Neural progenitor cell (in vitro differentiated cells): ENCODE results near the gene ADAMTS19.

Experiments used
- EZH2 ChIP-seq: fragments of 200-600 bp; sonication (generic); IDR thresholded peaks from 2 replicates; pipeline ENCODE4 v1.6.1; 2017; ENCODE audit warnings: antibody characterized with exemption, mild to moderate bottlenecking, moderate library complexity
- EZH2phosphoT487 ChIP-seq: fragments of 200-600 bp; sonication (generic); IDR thresholded peaks from 2 replicates; pipeline ENCODE4 v1.6.1; 2017; ENCODE audit warnings: antibody characterized with exemption
- TF ChIP-seq, protein P1 (sequence below): fragments of 200-600 bp; sonication (generic); IDR thresholded peaks from 2 replicates; pipeline ENCODE4 v1.5.1; 2017; ENCODE audit warnings: antibody characterized with exemption, mild to moderate bottlenecking

DNA sequence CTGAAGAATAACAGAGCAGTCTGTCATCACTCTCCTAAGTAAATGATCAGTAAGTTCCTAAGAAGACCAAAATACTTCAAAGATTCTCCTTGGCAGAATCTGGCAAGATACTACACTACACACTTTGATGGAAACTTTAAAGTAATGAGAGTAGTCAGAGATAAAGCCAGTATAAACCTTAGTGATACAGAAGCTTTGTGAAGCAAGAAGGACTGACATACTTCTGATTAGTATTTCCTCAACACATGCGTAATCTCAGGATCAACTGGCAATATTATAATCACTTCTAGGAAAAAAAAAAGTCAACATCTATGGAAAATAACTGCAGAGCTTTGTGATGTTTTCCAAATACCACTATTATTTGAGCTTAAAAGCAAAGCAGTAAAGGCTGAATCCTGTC, 34.0 kb upstream of the ADAMTS19 start:
- TF ChIP-seq, protein P1, sequence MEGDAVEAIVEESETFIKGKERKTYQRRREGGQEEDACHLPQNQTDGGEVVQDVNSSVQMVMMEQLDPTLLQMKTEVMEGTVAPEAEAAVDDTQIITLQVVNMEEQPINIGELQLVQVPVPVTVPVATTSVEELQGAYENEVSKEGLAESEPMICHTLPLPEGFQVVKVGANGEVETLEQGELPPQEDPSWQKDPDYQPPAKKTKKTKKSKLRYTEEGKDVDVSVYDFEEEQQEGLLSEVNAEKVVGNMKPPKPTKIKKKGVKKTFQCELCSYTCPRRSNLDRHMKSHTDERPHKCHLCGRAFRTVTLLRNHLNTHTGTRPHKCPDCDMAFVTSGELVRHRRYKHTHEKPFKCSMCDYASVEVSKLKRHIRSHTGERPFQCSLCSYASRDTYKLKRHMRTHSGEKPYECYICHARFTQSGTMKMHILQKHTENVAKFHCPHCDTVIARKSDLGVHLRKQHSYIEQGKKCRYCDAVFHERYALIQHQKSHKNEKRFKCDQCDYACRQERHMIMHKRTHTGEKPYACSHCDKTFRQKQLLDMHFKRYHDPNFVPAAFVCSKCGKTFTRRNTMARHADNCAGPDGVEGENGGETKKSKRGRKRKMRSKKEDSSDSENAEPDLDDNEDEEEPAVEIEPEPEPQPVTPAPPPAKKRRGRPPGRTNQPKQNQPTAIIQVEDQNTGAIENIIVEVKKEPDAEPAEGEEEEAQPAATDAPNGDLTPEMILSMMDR, result no peak
- TF ChIP-seq EZH2 (no peak), EZH2phosphoT487 (no peak)
